Germinal center (tissue), 1 donor: ENCODE data around the gene CCT2.

Experiments used
- DNase-seq: peaks from one replicate; pipeline ENCODE4 v3.0.0; 2012; ENCODE audit warnings: mixed read lengths, low spot score

CCT2 gene

GRCh38 chr12:69585189-69586062, at the start of gene CCT2:
CCT2 (plus strand) TSS chr12:69585459; CDS start chr12:69585522, 63 bp downstream.
- peak; percentile 97 for DNase-seq

GRCh38 chr12:69540987-69541386, 44.3 kb upstream of the CCT2 start:
- DNase-seq = no peak

- no peak for DNase-seq
Measured at GRCh38 chr12:69544087-69544486, 41.2 kb upstream of the CCT2 start.

DNA sequence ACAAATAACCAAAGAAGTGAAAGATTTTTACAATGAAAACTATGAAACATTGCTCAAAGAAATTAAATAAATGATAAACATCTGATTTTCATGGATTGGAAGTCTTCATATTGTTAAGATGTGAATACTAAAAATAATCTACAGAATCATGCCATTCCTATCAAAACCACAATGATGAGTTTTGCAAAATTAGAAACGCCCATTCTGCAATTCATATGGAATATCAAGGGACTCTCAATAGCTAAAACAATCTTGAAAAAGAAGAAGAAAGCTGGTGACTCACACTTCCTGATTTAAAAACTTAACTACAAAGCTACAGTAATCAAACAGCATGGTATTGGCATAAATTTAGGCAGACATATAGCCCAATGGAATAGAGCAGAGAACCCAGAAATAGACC, 40.2 kb upstream of the CCT2 start:
- no peak for DNase-seq

- DNase-seq = no peak
Measured at GRCh38 chr12:69546693-69547438, 38.4 kb upstream of the CCT2 start.

DNA sequence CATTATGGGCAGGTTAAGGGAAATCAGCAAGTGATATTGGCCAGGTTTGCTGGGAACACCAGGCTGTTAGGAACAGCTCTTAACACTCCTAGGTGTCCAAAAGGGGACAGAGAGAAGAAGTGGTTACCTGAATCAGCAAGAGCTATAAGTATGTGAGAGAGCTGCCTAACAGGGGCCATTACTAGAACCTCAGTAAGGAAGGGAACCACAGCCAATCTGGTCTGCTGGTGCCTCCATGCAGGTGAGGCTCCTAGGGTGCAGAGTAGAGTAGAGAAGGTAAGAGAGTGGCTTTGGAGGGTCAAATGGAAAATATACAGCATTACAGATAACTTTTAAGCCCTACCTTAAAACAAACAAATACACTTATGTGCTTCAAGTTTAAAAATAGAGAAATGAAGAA, 36.6 kb upstream of the CCT2 start:
- no peak for DNase-seq

- DNase-seq = no peak
Measured at GRCh38 chr12:69550569-69551350, 34.5 kb upstream of the CCT2 start.

- no peak for DNase-seq
Measured at GRCh38 chr12:69553628-69554248, 31.5 kb upstream of the CCT2 start.

DNA sequence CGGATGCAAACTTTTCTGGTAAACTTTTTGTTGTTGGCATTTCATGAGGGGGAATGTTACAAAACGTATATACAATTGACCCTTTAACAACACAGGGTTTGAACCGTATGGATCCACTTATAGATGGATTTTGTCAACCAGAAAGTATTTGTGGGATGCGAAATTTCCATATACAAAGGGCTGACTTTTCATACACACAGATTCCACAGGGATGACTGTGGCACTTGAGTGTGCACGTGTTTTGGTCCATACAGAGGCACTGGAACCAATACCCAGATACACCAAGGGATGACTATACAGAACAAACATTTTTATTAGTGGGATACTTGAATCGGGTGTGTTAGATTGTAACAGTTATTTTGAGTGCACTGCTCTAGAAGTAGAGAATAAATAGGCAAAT, 29.8 kb upstream of the CCT2 start:
- no peak for DNase-seq

- DNase-seq = no peak
Measured at GRCh38 chr12:69556383-69556782, 28.9 kb upstream of the CCT2 start.

GRCh38 chr12:69563166-69563762, 22.0 kb upstream of the CCT2 start:
- no peak for DNase-seq

DNA sequence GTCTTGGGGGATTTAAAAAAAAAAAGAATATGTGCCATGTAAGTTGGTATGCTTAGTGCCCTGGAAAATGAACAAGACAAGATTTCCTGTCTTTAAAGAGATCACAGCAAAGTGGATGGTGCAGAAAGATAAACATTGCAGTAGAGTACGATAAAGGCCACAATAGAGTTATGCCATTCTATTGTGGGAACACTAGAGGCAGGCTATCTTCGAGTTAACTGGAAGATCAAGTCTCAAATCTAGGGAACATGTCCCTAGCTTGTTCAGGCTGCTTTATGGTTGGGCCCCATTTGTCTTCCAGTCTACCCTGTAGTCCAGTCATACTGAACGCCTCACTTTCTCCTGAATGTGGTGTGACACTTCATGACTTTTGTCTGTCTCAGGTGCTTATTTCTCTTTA, 18.7 kb upstream of the CCT2 start:
- no peak for DNase-seq

- DNase-seq = no peak
Measured at GRCh38 chr12:69569236-69569635, 16.0 kb upstream of the CCT2 start.

DNA sequence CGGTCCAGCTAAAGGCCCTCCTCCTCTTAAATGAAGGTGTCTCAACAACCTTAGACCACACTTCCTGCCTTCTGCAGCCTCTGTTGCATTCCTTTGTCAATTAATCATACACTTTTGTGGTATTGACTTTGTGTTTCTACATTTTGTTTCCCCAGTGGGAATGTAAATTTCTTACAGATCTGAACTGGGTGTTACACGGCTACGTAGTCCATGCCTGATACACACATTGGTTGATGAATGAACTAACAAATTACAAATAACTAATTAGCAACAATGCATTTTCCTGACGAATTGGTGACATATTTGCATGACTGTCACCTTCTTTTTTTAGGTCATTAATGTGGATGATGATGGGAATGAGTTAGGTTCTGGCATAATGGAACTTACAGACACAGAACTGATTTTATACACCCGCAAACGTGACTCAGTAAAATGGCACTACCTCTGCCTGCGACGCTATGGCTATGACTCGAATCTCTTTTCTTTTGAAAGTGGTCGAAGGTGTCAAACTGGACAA, 15.2 kb upstream of the CCT2 start:
- no peak for DNase-seq

DNA sequence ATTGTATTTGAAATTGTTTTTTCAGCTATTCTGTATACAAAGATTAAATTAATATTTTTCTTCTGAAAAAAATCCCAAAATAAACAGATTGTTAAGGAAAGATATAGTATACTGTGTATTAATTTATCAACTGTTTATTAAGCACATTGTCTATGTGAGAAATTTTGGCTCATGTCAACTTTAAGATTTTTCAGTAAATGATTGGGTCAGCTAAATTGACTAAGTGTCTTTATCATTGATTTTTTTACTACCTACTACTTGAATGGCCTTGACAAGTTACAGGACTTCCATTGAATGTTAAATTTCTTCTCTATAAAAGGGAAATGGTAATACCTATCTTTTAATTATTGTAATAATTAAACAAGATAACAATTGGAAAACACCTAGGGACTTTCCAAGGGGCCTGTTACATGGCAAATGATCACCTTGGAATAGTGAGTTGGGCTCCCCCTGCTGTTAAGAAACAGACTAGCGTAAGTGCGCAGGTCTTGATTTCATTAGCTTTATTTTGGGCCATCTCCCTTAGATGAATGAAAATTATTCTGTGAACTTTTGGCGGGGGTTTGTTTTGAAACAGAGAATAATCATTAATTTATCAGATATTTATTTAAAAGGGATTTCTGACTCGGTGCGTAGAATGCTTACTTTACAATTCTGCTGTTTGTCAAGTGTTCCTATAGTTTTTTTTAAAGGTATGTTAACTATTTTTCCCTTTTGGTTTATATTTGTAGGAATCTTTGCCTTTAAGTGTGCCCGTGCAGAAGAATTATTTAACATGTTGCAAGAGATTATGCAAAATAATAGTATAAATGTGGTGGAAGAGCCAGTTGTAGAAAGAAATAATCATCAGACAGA, 14.5 kb upstream of the CCT2 start:
- peak; percentile 45 for DNase-seq

GRCh38 chr12:69575346-69575745, 9.9 kb upstream of the CCT2 start:
- DNase-seq = no peak

DNA sequence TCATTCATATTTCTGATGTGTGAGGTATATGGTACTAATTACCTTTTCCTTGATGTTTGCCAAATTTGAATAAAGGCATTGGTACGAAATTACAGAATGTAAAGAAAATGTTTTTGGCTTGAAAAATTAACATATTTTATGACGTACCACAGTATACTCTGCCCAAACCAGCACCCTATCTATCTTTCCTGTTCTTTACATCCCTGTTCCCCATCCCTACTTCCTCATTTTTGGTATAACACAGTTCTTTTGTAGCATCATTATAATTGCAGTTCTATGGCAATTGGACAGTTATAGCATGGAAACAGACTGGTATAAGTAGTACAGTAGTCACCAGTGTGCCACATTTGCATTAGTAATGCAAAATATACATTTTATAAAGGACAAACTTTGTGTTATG, 7.0 kb upstream of the CCT2 start:
- DNase-seq = peak; percentile 22

DNA sequence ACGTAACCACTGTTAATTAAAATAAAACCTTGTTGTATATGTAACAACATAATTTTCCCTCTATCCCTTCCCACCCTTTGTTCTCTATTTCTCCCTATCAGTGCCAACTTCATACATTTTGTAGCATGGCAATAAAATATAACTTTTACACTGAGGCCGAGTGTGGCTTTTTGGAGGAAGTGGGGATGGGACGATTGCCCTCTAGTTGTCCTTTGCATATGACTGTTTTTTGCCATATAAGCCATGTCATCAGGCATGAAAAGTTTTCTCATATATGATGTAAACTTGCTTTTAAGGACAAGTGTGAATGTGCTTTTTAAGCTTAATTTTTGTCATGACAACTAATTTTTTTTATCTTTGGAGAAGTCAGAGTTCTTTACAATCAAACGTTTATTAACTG, 6.2 kb upstream of the CCT2 start:
- DNase-seq = no peak

- DNase-seq = no peak
Measured at GRCh38 chr12:69580074-69580473, 5.2 kb upstream of the CCT2 start.

GRCh38 chr12:69583203-69583602, 2.1 kb upstream of the CCT2 start:
- DNase-seq = no peak

DNA sequence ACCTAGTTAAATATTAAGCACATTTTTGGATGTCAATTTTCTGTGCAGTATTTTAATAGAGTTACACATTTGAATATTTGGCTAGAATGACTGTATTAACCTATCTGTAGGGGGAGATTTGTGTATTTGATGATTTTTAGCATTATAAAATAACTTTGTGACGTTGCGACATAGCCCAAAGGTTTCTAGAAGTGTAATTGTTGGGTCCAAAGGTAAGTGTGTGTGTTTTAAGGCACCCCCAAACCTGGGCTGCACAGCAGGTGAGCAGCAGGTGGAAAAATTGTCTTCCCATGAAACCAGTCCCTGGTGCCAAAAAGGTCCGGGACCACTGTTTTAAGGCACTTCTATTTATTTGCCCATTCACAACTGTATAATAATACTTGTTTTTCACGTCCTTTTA, 3.3 kb downstream of the CCT2 start:
- no peak for DNase-seq
